GM21619 (cell line): Measurements from ENCODE around the gene KCNS3.

Experiments used
- ATAC-seq: cut with Tn5 transposase; IDR thresholded peaks from one replicate; pipeline ENCODE4 v1.9.1; 2021; ENCODE audit not compliant: unreplicated experiment

KCNS3 gene, protein sequence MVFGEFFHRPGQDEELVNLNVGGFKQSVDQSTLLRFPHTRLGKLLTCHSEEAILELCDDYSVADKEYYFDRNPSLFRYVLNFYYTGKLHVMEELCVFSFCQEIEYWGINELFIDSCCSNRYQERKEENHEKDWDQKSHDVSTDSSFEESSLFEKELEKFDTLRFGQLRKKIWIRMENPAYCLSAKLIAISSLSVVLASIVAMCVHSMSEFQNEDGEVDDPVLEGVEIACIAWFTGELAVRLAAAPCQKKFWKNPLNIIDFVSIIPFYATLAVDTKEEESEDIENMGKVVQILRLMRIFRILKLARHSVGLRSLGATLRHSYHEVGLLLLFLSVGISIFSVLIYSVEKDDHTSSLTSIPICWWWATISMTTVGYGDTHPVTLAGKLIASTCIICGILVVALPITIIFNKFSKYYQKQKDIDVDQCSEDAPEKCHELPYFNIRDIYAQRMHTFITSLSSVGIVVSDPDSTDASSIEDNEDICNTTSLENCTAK

GRCh38 chr2:17878281-17879136 lies at the start of gene KCNS3:
TSS of gene KCNS3 (plus strand) at chr2:17878667. CDS start at chr2:17931009, 52,342 bp downstream.
- peak; percentile 86 for ATAC-seq

- ATAC-seq = peak; percentile 88
These were observed 48.1 kb upstream of the KCNS3 start for GRCh38 chr2:17830053-17831034.

GRCh38 chr2:17835516-17835915 lies 43.0 kb upstream of the KCNS3 start:
- ATAC-seq = no peak

DNA sequence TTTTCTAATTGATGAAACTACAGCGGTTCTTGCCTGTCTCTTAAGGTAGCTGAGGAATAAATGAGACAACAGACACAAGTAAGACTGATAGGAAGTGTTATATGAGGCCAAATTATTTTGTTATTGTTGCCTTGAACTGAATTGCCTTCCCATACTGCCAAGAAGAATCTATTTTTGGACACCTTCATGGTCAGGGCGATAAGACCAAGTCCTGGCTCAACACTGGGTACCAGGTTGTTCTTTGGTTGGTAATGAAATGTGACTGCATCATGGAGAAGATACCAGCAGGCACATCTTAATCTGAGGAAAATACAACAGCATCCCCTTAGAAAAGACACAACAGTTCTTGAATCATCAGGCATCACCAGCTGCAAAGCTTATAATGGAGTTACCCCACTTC lies 38.5 kb upstream of the KCNS3 start:
- ATAC-seq = no peak

DNA sequence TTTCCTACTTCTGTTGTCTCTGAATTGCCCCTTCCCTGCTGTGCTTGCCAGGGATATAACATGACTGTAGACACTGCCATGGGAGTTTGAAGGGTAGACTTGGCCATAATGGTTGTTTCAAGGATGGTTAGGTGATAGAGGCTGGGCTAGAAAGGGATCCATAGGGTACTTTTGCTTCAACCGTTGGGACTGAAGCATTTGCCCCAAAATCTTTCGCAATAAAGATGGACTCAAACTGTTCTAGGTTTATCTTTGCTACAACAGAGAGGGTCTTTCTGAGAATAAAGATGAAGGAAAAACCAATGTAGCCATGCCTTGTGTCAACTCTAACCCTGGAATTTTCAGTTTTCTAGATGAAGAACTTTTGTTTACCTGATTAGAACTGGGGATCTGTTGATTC lies 35.0 kb upstream of the KCNS3 start:
- no peak for ATAC-seq

- no peak for ATAC-seq
These were observed 32.7 kb upstream of the KCNS3 start for GRCh38 chr2:17845806-17846205.

DNA sequence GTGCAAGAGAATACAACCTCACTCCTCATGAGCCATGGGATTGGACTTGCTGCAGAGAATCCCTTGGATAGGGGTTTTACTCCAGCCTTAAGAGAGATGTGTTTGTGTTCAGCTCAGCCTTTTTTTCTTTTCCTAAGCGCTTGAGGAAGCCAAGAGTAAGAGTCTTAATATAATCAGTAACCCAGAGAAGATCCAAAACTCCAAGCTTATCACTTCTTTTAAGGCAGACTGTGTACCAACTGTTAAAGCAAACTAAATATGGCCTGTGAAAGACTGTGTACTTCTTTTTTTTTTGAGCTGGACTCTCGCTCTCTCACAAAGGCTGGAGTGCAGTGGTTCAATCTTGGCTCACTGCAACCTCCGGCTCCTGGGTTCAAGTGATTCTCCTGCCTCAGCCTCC lies 31.8 kb upstream of the KCNS3 start:
- no peak for ATAC-seq

- ATAC-seq = no peak
These were observed 31.2 kb upstream of the KCNS3 start for GRCh38 chr2:17847236-17847635.

GRCh38 chr2:17849275-17849674 lies 29.2 kb upstream of the KCNS3 start:
- no peak for ATAC-seq

GRCh38 chr2:17850151-17850550 lies 28.3 kb upstream of the KCNS3 start:
- no peak for ATAC-seq

- ATAC-seq = peak; percentile 94
These were observed 26.5 kb upstream of the KCNS3 start for GRCh38 chr2:17851731-17852585.

- no peak for ATAC-seq
These were observed 24.7 kb upstream of the KCNS3 start for GRCh38 chr2:17853799-17854198.

GRCh38 chr2:17857021-17857420 lies 21.4 kb upstream of the KCNS3 start:
- no peak for ATAC-seq

- ATAC-seq = no peak
These were observed 20.4 kb upstream of the KCNS3 start for GRCh38 chr2:17858064-17858463.

GRCh38 chr2:17863539-17863938 lies 14.9 kb upstream of the KCNS3 start:
- ATAC-seq = no peak

GRCh38 chr2:17864676-17865075 lies 13.8 kb upstream of the KCNS3 start:
- no peak for ATAC-seq

DNA sequence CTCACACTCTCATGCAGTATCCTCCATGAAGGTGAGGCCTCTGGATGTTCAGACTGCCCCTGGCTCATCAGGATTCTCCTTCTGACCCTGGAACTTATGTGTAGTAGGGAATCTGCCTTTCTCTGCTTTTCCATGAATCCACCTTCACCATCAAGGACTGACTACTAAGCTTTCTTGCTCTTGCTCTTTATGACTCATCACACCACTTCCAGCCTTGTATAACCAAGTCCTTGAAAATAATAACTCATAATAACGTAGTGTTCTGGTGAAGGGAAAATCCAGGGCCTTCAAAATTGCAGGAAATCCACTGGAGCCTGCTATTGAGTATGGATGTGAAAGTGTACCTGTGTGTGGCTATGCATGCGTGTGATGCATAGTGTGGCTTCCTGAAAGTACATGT lies 11.3 kb upstream of the KCNS3 start:
- no peak for ATAC-seq

DNA sequence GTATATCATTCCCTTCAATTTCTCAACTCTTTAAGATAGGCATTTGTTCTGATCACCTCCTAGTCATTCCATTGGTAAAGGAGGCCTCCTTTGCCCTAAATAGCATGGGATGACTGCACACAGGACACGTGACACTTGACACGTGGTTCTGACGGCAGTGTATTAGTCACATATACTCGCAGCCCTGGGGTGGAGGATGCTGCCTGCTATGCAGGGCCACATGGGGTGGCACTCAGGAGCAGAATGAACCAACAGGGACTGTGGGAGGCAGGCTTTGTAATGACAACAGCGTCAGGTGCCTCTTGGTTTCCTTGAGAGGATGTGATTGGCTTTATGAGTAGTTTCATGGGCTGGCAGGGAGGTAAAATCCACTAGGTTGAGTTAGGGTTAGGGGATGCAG lies 9.3 kb upstream of the KCNS3 start:
- ATAC-seq = no peak

DNA sequence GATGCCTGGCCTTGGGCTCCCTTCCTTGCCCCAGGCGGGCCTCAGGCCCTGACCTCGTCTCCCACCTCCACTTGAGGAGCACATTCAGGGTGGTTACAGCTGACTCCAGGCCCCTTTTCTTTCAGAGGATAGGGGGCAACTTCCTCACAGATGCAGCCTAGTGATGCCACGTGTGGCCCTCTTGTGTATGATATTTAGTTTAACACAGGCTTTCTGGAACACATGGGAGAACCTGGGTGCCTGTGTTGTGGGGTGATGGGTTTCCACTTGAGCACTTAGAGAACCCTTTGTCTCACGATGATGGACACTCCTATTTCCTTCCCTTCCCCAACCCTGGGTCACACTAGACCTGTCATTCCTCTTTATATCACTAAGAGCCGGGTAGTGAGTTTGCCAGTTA lies 6.8 kb upstream of the KCNS3 start:
- no peak for ATAC-seq

DNA sequence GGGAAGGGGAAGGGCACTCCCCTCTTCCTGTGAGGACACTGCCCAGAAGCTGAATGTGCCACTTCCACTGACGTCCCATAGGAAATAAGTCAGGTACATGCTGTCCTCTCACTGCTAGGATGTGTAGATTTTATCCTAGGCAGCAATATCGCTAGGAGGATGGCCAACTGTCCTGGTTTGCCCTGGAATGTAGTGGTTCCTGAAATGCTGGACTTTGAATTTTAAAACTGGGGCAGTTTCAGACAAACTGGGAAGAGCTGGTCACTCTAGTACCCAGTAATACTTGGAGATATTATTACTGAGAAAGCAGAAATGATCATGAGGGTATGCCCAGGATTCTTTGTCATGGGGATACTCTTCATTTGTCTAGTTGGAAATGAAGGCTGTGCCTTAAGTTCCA lies 5.4 kb upstream of the KCNS3 start:
- ATAC-seq = no peak
